Right lobe of liver (tissue), 6 donors: Measurements from ENCODE around the gene ATG101. TPM values are rescaled to one million over a fixed set of nuclear protein-coding genes. Genes with fewer than 3 reads are reported as not detected.

ENCODE experiments used
- ATAC-seq, 4 donors: fragments of 200-7000 bp; cut with Tn5 transposase; one replicate each; pipeline ENCODE4 v1.9.1; 2020; ENCODE audit warnings: mild to moderate bottlenecking in 4 of 4, moderate library complexity in 4 of 4
- DNase-seq, 3 donors: peaks; one replicate each; pipeline ENCODE4 v3.0.0-alpha.2; 2020
- H3K27ac ChIP-seq, 3 donors: fragments of 200-600 bp; one replicate each; pipeline ENCODE4 v1.8.0; 2022
- H3K27me3 ChIP-seq, 2 donors: fragments of 200-600 bp; one replicate each; pipeline ENCODE4 v1.8.0; 2022
- H3K36me3 ChIP-seq, 4 donors: fragments of 200-600 bp; sonication (generic) in 1 of 4; one replicate each; pipeline versions ENCODE4 v1.5.1 to v1.8.0; 2017 to 2022; ENCODE audit warnings: control low read depth in 1 of 4
- H3K4me1 ChIP-seq, 4 donors: fragments of 200-600 bp; sonication (generic) in 1 of 4; one replicate each; pipeline versions ENCODE4 v1.5.1 to v1.8.0; 2017 to 2022; ENCODE audit warnings: control low read depth in 1 of 4
- H3K4me3 ChIP-seq, 3 donors: fragments of 200-600 bp; one replicate each; pipeline ENCODE4 v1.8.0; 2022
- H3K9me3 ChIP-seq, 4 donors: fragments of 200-600 bp; sonication (generic) in 1 of 4; one replicate each; pipeline versions ENCODE4 v1.5.1 to v1.8.0; 2017 to 2022; ENCODE audit warnings: control low read depth in 1 of 4
- CTCF ChIP-seq, 4 donors: fragments of 200-600 bp in 3 of 4; fragments of 450-650 bp in 1 of 4; IDR thresholded peaks; one replicate each; pipeline versions ENCODE4 v1.5.1 to v1.8.0; 2016 to 2022; ENCODE audit warnings: antibody characterized with exemption in 4 of 4, mild to moderate bottlenecking in 2 of 4
- POLR2A ChIP-seq: fragments of 450-650 bp; IDR thresholded peaks from one replicate; pipeline ENCODE4 v1.6.1; 2017; ENCODE audit warnings: antibody characterized with exemption, mild to moderate bottlenecking
- WGBS: methylation state at CpG from one replicate; pipeline ENCODE4 v1.1.6; 2018; ENCODE audit warnings: low coverage, low lambda C conversion rate; ENCODE audit not compliant: insufficient coverage; ENCODE audit errors: missing lambda C conversion rate; 5-methylcytosine and 5-hydroxymethylcytosine counted together
- intact Hi-C, 2 donors: fragments of 100-400 bp; cut with DNase I; formaldehyde crosslinking; loops; one replicate each; pipeline versions ENCODE4 v1.11.2 to v1.14.1; 2022
- total RNA-seq, 6 experiments: library from RNA; depleted of rRNA in 2 of 6; stranded (reverse); fragments of >200 nt in 2 of 6; fragmentation: NEBNext Ultra II Directional in 3 of 6; extraction: Animal tissue kit (Norgen Biotek cat#: 25700) in 3 of 6; gene quantifications; one replicate each; pipeline versions ENCODE4 v1.1.0 to v1.2.4, GENCODE V29; 2016 to 2023
- donor health status: DM: no; HTN: yes; CAD: no.
- donor health status: DM: no; HTN: no; CAD: no.
- donor health status: DM: no; HTN: no; CAD: no.
- donor health status: DM: no; HTN: yes; CAD: no.
- donor health status: DM: no; HTN: yes; CAD: no.

ATG101 gene
- total RNA-seq, 6 experiments from 2014 or later, result 17.4 to 29.7 (median 21.0) TPM

- ATAC-seq (no peak), DNase-seq (no peak)
- 67% methylated on average over 2 of the region's 7 CpGs for WGBS
- H3K4me1 ChIP-seq, result peaks cover 0 to 14% (median 7%) of the 10 kb centered on the region in 4 donors
- no peaks in the 10 kb centered on the region for H3K36me3 ChIP-seq
- no peak overlapping the region for H3K4me3 ChIP-seq
- H3K27me3 ChIP-seq, result no peaks in the 10 kb centered on the region
- H3K27ac ChIP-seq, result no peak overlapping the region
- no peaks in the 10 kb centered on the region for H3K9me3 ChIP-seq
- intact Hi-C loops, result no loop called here
- TF ChIP-seq CTCF (IDR thresholded peaks at IDR 0.05) (no peak), POLR2A (no peak)
Observed at GRCh38 chr12:52046859-52047258, 22.9 kb upstream of the ATG101 start.

GRCh38 chr12:52049286-52049685, 20.5 kb upstream of the ATG101 start:
- 73% methylated on average over 4 of the region's 4 CpGs for WGBS
- intact Hi-C loops, result no loop called here

GRCh38 chr12:52049688-52050087, 20.1 kb upstream of the ATG101 start:
- DNase-seq, result no peak
- no peak for ATAC-seq
- no peaks in the 10 kb centered on the region for H3K27me3 ChIP-seq
- TF ChIP-seq CTCF (IDR thresholded peaks at IDR 0.05) (no peak), POLR2A (no peak)
- H3K4me1 ChIP-seq, result peaks cover 0 to 14% (median 7%) of the 10 kb centered on the region in 4 donors
- no peaks in the 10 kb centered on the region for H3K36me3 ChIP-seq
- 64% methylated on average over 5 of the region's 5 CpGs for WGBS
- H3K27ac ChIP-seq, result no peak overlapping the region
- no peak overlapping the region for H3K4me3 ChIP-seq
- H3K9me3 ChIP-seq, result no peaks in the 10 kb centered on the region
- intact Hi-C loops, result no loop called here

More at GRCh38 chr12:52049286-52049685, 20.5 kb upstream of the ATG101 start:
- peaks cover 0 to 14% (median 7%) of the 10 kb centered on the region in 4 donors for H3K4me1 ChIP-seq
- no peak for TF ChIP-seq CTCF (IDR thresholded peaks at IDR 0.05)
- no peak for ATAC-seq
- no peaks in the 10 kb centered on the region for H3K27me3 ChIP-seq
- no peak for DNase-seq
- H3K4me3 ChIP-seq, result no peak overlapping the region
- H3K27ac ChIP-seq, result no peak overlapping the region
- no peaks in the 10 kb centered on the region for H3K36me3 ChIP-seq
- no peaks in the 10 kb centered on the region for H3K9me3 ChIP-seq

GRCh38 chr12:52050116-52050757, 19.5 kb upstream of the ATG101 start:
- ATAC-seq, result peak in 3 of 4 donors; percentile 3 to 31 (median 14)
- H3K36me3 ChIP-seq, result no peaks in the 10 kb centered on the region
- DNase-seq, result no peak
- intact Hi-C loops, result no loop called here
- TF ChIP-seq CTCF (IDR thresholded peaks at IDR 0.05), result no peak
- TF ChIP-seq POLR2A, result no peak
- no peaks in the 10 kb centered on the region for H3K9me3 ChIP-seq
- 22% methylated on average over 9 of the region's 16 CpGs for WGBS
- H3K27ac ChIP-seq, result peak overlapping the region; percentile 86 to 91 (median 89)
- H3K4me3 ChIP-seq, result peak overlapping the region; percentile 52
- H3K4me1 ChIP-seq, result peaks cover 0 to 14% (median 7%) of the 10 kb centered on the region in 4 donors
- no peaks in the 10 kb centered on the region for H3K27me3 ChIP-seq
